ENCODE data around the gene CRABP2. TPM values are rescaled to one million over a fixed set of nuclear protein-coding genes. Genes with fewer than 3 reads are reported as not detected.

Gene CRABP2
- total RNA-seq, 1 experiment from 2014 or later, result 0.29 TPM

GRCh38 chr1:156681196-156681960 lies 24.0 kb downstream of the CRABP2 start:
- DNase-seq (ENCODE audit: low read depth, low spot score), result no peak
- in situ Hi-C loops (cut with HindIII; ENCODE audit: low pct_unique_long_range_greater_than_20kb, low sequenced_read_pairs), result no loop called here

GRCh38 chr1:156680056-156680455 lies 25.3 kb downstream of the CRABP2 start:
- in situ Hi-C loops (cut with HindIII; ENCODE audit: low pct_unique_long_range_greater_than_20kb, low sequenced_read_pairs), result no loop called here

GRCh38 chr1:156677616-156678596 lies 27.5 kb downstream of the CRABP2 start:
- in situ Hi-C loops (cut with HindIII; ENCODE audit: low pct_unique_long_range_greater_than_20kb, low sequenced_read_pairs), result no loop called here
- peak; percentile 84 for DNase-seq (ENCODE audit: low read depth, low spot score)

More at GRCh38 chr1:156680056-156680455, 25.3 kb downstream of the CRABP2 start:
- no peak for DNase-seq (ENCODE audit: low read depth, low spot score)

- DNase-seq (ENCODE audit: low read depth, low spot score), result peak; percentile 77
- in situ Hi-C loops (cut with HindIII; ENCODE audit: low pct_unique_long_range_greater_than_20kb, low sequenced_read_pairs), result no loop called here
Measured at GRCh38 chr1:156676820-156677615, 28.4 kb downstream of the CRABP2 start, which contains the start of gene NES. Gene NES, minus strand, starts transcription at chr1:156677407. Its CDS starts 143 bp downstream, at chr1:156677264.

- DNase-seq (ENCODE audit: low read depth, low spot score), result no peak
- in situ Hi-C loops (cut with HindIII; ENCODE audit: low pct_unique_long_range_greater_than_20kb, low sequenced_read_pairs), result no loop called here
Measured at GRCh38 chr1:156676114-156676819, 29.1 kb downstream of the CRABP2 start.

GRCh38 chr1:156675210-156676113 lies 29.9 kb downstream of the CRABP2 start:
- DNase-seq (ENCODE audit: low read depth, low spot score), result no peak
- in situ Hi-C loops (cut with HindIII; ENCODE audit: low pct_unique_long_range_greater_than_20kb, low sequenced_read_pairs), result no loop called here

GRCh38 chr1:156673387-156674121 lies 31.8 kb downstream of the CRABP2 start:
- in situ Hi-C loops (cut with HindIII; ENCODE audit: low pct_unique_long_range_greater_than_20kb, low sequenced_read_pairs), result no loop called here
- DNase-seq (ENCODE audit: low read depth, low spot score), result no peak

- in situ Hi-C loops (cut with HindIII; ENCODE audit: low pct_unique_long_range_greater_than_20kb, low sequenced_read_pairs), result no loop called here
- no peak for DNase-seq (ENCODE audit: low read depth, low spot score)
Measured at GRCh38 chr1:156671804-156672203, 33.6 kb downstream of the CRABP2 start.

DNA sequence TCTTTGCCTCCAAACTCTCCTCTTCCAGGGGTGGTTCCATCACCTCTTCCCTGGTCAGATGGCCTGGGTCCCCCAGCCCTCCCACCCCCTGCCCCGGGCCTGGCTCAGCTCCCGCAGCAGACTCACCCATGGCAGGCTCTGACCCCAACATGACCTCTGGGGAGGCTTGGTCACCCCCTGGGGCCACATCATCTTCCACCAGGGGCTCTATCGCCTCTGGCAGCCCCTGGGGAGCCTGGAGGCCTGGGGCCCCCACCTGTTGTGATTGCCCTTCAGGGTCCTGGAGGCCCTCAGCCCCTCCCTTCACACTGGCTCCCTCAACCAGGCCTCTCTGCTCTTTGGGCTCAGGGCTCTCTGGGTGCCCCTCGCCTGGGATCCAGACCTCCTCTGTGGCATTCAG lies 34.6 kb downstream of the CRABP2 start:
- in situ Hi-C loops (cut with HindIII; ENCODE audit: low pct_unique_long_range_greater_than_20kb, low sequenced_read_pairs), result no loop called here
- no peak for DNase-seq (ENCODE audit: low read depth, low spot score)

DNA sequence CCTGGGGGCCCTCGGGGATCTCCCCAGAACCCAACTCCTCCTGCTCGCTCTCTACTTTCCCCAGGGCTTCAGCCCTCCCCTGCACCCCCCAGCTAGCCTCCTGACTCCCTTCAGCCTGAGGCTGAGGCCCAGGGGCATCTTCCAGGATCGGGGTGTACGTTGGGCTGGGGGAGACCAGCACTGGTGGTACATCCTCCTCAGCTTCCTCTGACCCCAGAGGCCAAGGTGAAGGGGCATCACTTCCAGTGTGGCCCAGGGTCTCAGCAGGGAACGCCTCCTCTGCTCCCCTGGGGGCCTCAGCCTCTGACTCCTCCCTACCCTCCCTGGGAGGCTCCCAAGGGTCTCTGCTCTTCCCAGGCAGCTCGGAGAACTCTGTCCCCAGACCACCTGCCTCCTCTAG lies 35.0 kb downstream of the CRABP2 start:
- in situ Hi-C loops (cut with HindIII; ENCODE audit: low pct_unique_long_range_greater_than_20kb, low sequenced_read_pairs), result no loop called here
- DNase-seq (ENCODE audit: low read depth, low spot score), result no peak

GRCh38 chr1:156669794-156670193 lies 35.6 kb downstream of the CRABP2 start:
- in situ Hi-C loops (cut with HindIII; ENCODE audit: low pct_unique_long_range_greater_than_20kb, low sequenced_read_pairs), result no loop called here
- no peak for DNase-seq (ENCODE audit: low read depth, low spot score)

- DNase-seq (ENCODE audit: low read depth, low spot score), result no peak
- in situ Hi-C loops (cut with HindIII; ENCODE audit: low pct_unique_long_range_greater_than_20kb, low sequenced_read_pairs), result no loop called here
Measured at GRCh38 chr1:156668801-156669637, 36.4 kb downstream of the CRABP2 start.

DNA sequence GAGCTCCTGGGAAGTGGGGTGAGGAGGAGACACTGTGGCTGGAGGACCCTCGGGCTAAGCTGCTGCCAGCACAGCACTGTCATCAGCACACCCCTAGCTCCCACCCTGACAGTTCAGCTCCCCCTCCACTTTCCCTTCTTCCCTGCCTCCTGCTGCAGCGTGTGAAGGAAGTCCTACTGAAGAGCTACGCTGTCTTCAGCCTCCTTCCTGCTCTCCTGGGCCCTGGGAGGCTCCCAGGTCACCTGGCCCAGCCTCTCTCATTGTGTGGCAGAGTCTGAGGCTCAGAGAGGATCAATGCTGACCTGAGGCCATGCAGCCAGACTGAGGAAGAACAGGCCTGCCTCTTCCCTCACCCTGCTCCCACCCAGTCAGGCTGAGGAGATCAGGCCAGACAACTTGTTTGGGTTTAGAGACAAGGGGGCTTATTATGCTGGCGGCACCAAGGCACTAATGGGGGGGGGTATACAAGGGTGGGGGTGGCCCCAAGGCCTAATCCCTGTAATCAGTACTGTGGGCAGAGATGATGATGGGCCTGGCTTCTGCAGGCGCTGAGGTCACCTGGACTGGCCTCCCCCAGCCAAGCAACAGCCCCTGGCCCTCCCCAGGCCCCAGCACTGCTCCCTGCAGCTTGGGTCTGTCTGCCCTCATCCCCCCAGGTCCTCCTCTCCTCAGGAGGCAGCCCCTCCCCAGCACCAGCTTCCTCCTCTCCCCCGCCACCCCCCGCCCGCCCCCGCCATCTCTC lies 37.2 kb downstream of the CRABP2 start:
- in situ Hi-C loops (cut with HindIII; ENCODE audit: low pct_unique_long_range_greater_than_20kb, low sequenced_read_pairs), result no loop called here
- DNase-seq (ENCODE audit: low read depth, low spot score), result no peak

- no peak for DNase-seq (ENCODE audit: low read depth, low spot score)
- in situ Hi-C loops (cut with HindIII; ENCODE audit: low pct_unique_long_range_greater_than_20kb, low sequenced_read_pairs), result no loop called here
Measured at GRCh38 chr1:156667610-156667967, 37.8 kb downstream of the CRABP2 start.
